ENCODE measurements around the gene RSPH1.
A peak's percentile ranks its signal among the peaks of the same experiment; 100 is the strongest.

RSPH1 gene

GRCh38 chr21:42451941-42452340, 44.1 kb downstream of the RSPH1 start:
- no peak for DNase-seq

- DNase-seq: no peak
These were observed 47.3 kb downstream of the RSPH1 start for GRCh38 chr21:42448686-42449085.

GRCh38 chr21:42447732-42448131, 48.3 kb downstream of the RSPH1 start:
- DNase-seq: no peak

- DNase-seq: no peak
These were observed 48.8 kb downstream of the RSPH1 start for GRCh38 chr21:42447182-42447581.

- no peak for DNase-seq
These were observed 49.5 kb downstream of the RSPH1 start for GRCh38 chr21:42446531-42446930.

DNA sequence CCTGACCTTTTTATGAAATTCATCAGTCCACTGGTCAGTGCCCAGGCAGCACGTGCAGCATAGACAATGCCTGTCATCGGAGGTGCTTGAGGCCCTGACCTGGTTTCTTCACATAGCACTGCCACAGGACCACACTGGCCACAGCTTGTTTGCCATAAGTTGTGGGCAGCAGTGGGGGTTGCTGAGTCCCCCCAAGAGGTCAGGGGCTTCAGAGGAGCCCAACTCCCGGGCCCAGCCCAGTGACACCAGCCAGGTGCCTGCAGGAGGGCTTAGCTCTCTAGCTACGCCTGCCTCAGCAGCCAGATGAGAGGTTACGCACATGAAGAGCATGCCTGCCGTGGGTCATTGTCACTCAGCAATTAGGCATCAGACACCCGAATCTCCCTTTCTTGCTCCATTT, 50.7 kb downstream of the RSPH1 start:
- no peak for DNase-seq

GRCh38 chr21:42444745-42445059, 51.3 kb downstream of the RSPH1 start:
- DNase-seq: no peak

DNA sequence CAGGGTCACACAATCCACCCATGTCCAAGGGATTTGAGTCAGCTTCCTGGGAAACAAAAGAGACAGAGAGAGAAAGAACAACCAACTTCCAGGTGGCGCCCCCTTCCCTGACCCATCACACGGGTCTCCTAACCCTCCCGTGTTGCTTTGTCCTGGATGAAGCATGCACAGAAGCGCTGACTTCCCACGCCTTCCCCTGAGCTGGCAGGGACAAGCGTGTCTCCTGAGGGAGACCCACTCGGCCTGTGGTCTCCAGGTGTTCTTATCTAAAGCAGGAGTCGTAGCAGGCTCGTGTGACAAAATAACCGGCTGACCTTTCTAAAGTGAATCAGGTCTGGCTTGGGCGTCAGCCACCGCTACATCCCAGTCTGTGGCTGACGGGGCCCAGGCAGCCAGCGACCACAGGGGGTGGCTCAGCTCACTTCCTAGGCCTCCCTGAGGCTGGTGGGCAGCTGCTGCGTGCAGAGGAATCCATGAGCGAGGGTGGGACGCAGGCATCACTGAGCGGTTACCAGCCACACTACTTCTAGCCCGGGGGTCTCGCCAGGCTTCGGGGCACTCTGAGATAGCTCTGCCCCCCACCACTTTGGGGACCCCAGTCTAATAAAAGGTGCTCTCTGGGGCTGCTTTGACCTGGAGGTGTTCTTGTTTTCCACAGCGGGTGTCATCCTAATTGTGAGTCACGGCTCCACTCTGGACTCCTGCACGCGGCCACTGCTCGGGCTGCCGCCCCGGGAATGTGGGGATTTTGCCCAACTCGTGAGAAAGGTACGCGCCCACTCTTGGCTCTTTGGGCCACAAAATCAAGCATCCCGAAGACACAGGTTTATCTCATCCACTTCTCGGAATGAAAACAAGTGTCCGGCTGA, 51.9 kb downstream of the RSPH1 start:
- no peak for DNase-seq

DNA sequence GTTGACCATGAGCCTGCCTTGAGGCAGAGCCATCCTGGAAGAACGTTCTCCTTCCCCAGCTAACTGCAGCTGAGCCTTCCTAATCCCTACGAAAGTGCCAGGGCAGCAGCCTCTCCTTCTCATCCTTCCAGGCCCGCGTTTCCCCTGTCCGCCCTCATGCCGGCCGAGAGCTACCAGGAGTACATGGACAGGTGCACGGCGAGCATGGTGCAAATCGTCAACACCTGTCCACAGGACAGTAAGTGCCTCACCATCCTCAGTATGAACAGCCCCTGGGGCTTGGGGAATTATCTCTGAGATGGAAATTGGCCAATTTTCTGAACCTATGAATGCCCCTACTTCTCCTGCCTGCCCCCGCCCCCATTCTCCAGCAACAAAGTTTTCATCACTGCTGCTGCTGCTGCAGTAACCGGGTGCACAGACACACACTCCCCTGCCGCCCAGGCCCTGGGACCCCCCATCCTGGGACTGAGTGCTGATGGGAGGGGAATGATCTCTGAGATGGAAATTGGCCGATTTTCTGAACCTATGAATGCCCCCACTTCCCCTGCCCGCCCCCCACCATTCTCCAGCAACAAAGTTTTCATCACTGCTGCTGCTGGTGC, 52.7 kb downstream of the RSPH1 start:
- no peak for DNase-seq

- DNase-seq: no peak
These were observed 54.1 kb downstream of the RSPH1 start for GRCh38 chr21:42441963-42442362.

GRCh38 chr21:42440187-42440792, 55.7 kb downstream of the RSPH1 start:
- peak in 4 of 51 donors; percentile 6 to 16 (median 8) for DNase-seq

DNA sequence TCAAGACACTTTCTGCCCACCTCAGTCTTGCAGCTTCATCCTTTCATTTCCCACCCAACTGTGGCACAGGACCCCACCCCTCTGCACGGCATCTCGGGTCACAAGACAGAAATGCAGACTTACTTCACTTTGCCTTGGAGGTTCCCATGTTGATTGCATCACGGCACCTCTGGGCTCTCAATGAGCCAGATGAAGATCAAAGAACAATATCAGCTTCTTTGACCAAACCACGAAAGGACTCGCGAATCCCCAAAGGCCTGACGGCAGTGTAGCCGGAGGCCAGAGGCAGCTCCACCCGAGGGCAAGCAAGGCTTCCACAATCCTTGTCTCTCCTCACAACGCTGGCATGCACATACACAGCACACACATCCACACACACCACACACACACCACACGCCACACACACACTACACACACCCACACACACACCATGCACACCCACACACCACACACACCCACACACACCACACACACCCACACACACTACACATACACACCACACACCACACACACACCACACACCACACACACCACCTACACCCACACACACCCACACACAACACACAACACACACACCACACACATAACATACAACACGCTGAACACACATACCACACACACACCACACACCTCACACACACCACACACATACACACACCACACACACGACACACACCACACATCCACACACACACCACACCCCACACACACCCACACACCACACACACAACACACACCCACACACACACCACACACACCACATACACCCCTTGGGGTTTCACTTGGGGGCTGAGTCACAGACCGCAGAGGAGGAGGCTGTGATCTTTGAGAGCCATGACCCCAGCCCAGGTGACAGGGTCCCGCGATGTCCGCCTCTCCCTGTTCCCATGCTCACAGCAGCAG, 56.5 kb downstream of the RSPH1 start:
- DNase-seq: no peak

DNA sequence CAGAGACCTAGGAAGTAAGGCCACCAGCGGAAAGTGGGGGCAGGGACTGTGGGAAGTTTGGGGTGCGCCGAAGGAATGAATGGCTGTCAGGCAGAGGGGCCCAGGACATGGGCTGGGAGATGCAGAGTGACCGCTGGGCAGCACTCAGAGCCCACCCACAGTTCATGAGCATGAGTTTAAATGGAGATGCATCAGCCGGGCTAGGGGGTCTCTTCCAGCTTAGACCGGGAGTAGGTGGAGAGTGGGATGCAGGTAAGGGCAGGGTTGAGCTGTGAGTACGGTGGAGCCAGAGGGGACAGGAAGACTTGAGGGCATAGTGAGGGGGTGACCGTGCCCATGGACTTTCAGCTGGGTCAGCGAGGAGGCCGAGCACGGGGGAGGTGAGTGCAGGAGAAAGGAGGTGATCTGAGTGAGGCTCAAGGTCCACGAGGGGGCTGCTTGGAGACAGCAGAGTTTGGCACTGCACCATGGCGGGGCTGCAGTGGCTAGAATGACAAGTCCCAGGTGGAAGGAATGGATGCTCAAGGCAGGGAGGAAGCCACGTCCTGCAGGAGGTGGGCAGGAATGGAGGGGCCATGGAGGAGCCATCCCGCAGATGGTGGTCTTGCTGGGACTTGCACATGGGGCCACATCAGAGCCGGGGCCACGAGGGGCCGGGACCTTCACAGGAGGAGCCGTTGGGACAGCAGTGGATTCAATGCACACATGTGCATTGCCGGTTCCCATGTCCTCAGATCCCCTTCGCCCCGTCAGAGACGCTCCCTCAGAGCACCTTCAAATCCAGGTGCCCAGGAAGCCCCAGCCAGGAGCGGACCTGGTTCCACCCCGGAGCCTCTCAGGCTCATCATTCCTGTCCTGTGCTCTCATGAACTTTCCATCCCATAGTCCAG, 57.5 kb downstream of the RSPH1 start:
- DNase-seq: no peak

- no peak for DNase-seq
These were observed 58.2 kb downstream of the RSPH1 start for GRCh38 chr21:42437786-42438185.

DNA sequence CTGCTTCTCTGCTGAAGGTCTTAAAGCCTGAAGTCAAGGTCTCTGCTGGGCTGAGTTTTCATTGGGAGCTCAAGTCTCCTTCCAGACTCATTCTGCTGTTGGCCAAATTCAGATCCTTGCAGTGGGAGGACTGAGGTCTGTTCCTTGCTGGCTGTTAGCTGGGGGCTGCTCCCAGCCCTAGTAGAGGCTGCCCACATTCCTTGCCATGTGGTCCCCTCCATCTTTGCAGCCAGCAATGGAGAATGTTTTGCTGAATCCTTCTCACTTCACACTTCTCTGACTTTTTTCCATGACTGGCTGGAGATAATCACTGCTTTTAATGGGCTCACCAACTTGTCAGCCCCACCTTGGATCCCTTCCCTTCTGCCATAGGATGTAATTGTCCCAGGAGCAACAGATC, 59.1 kb downstream of the RSPH1 start:
- DNase-seq: no peak

DNA sequence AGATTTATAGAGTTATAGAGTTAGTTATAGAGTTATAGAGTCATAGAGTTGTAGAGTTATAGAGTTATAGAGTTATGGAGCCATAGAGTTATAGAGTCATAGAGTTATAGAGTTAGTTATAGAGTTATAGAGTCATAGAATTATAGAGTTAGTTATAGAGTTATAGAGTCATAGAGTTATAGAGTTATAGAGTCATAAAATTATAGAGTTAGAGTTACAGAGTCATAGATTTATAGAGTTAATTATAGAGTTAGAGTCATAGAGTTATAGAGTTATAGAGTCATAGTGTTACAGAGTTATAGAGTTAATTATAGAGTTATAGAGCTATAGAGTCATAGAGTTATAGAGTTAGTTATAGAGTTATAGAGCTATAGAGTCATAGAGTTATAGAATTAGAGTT, 60.2 kb downstream of the RSPH1 start:
- DNase-seq: no peak

GRCh38 chr21:42435401-42435800, 60.6 kb downstream of the RSPH1 start:
- DNase-seq: no peak

GRCh38 chr21:42434884-42435283, 61.1 kb downstream of the RSPH1 start:
- no peak for DNase-seq

DNA sequence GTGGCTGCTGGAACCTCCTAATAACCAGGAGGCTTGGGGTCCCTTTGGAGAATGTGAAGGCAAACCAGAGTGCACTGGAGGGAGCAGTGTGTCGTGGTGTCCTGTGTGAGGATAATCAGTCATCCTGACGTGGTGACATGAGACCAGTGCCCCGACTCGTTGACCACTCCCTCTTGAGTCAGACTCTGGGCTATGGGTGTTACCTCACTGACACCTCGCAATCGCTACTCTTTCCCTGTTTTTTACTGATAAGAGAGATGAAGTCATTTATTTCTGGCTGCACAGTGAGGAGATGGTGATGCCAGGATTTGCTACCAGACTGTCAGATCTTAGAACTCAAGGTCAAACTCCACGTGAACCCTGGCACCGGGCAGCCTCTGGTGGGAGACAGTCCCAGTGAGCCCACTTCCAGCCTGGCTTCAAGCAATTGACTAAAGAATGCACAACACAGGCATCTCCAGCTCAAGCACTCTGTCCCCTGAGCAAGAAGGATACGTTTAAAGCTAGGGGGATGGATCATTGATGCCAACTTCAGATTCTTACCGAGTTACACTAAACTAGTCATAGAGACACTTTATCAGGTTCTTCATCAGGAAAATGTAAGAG, 62.0 kb downstream of the RSPH1 start:
- no peak for DNase-seq

DNA sequence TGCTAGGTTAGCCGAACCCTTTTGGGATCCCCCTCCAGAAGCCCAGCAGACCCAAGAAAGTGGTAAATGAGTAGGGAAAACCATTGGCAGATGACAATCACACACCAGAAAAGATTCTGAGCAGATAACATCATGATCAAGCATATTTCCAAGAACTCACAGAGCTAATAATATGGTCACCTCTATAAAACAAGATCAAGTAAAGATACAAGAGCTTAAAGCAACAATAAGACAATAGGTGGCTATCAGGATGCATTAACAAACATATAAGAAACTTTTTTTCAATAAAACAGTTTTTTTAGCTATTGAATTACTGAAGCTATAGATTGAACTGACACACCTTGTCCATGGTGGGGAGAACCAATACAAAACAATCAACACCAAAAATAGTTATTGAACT, 63.3 kb downstream of the RSPH1 start:
- no peak for DNase-seq
